ENCODE data around the gene ZNF750.

ZNF750 gene

GRCh38 chr17:82814834-82815233 lies 25.0 kb downstream of the ZNF750 start:
- no peak for DNase-seq (ENCODE audit: low read depth in 2 of 2, low spot score in 1 of 2)

DNA sequence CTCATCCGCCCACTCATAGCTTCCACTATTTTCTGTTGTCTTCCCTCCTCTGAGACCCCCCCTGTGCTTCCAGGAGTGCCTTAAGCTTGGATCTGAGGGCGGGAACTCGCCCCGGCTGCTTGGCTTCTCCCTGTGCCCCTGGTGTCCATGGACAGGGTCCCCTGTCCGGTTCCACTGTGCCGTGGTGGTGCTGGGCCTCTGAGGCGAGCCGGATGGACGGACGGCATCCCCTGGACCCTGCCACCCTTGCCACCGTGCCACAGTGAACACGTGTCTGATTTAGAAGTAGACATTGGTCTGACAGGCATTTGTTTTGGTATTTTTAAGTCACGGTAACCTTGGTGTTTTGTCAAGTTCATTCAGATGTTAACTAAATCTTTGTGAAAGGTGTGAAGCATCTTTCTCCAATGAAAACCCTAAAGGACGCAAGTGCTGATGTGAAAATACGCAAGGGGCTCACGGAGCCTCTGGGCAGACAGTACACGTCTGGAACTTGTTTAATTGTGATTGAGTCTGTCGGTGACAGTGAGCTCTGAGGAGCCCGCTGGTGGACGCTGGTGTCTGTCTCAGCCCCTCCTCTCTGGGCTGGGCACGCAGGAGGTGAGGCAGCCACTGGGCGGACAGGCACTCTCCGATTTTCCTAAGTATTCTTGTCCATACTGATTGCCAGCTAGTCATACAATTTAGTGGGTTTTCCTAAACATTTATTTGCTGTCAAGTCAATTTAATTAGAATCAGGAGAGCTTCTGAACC lies 26.3 kb downstream of the ZNF750 start:
- no peak for DNase-seq (ENCODE audit: low read depth in 2 of 2, low spot score in 1 of 2)

DNA sequence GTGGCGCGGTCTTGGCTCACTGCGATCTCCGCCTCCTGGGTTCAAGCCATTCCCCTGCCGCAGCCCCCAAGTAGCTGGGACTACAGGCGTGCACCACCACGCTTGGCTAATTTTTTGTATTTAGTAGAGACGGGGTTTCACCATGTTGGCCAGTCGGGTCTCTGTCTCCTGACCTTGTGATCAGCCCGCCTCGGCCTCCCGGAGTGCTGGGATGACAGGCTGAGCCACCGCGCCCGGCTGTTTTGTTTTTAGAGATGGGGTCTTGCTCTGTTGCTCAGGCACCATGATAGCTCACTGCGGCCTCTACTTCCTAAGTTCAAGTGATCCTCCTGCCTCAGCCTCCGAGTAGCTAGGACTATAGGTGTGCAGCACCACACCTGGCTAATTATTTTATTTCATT lies 27.2 kb downstream of the ZNF750 start:
- DNase-seq (ENCODE audit: low read depth in 2 of 2, low spot score in 1 of 2), result no peak

DNA sequence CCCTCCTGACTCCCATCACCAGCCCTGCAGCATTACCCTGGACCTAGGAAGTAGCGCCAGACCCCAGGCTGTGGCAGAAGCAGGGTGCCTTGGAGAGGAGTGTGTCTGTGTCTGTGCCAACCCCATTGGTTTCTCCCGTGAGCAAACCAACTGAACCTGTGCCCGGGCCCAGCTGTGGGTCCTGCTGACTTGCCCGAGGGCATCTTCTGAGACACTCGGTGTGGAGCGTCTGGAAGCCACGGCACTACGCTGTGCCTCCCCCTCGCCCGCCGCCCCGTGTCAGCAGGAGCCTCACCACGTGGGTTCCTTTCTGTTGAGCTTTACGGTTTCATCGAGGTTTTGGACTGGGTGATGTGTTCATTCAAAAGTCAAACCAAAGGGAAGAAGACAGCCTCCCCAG lies 27.8 kb downstream of the ZNF750 start:
- DNase-seq (ENCODE audit: low read depth in 2 of 2, low spot score in 1 of 2), result no peak

DNA sequence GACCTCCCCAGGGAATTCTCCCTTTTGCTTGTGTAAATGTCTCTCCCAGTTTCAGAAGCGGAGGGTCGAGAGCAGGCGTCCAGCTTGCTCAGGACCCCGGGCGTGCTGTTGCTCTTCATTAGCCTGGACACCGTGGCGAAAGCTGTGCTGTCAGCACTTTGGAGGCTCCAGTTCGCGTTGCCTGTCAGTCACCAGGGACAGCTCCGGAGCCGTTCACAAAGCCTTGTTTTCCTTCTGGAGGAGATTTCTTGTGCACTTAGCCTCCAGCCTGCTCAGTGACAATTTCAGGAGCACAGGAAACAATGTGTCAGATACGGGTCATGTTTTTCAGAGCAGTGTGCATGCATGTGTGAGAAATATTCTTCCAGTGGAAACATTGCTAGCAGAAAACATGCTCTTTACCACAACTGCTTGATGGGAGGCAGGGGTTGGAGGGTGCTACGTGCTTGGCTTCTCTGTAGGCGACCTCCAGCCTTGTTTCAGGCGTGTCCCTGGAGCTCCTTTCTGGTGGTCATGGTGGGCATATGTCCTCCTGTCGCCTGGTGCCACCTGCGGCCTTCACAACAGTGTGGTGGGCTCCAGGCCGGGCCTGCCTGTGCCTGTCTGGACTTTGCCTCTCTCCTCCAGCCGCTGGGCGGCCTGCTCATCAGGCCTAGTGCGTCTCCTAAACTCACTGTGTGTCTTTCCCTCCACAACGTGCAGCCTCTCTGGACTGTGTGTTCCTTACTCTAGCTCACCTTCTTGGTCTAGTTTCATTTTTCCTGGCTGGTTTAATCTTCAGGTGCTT lies 29.0 kb downstream of the ZNF750 start:
- no peak for DNase-seq (ENCODE audit: low read depth in 2 of 2, low spot score in 1 of 2)

GRCh38 chr17:82808921-82809905 lies 30.6 kb downstream of the ZNF750 start:
- no peak for DNase-seq (ENCODE audit: low read depth in 2 of 2, low spot score in 1 of 2)

DNA sequence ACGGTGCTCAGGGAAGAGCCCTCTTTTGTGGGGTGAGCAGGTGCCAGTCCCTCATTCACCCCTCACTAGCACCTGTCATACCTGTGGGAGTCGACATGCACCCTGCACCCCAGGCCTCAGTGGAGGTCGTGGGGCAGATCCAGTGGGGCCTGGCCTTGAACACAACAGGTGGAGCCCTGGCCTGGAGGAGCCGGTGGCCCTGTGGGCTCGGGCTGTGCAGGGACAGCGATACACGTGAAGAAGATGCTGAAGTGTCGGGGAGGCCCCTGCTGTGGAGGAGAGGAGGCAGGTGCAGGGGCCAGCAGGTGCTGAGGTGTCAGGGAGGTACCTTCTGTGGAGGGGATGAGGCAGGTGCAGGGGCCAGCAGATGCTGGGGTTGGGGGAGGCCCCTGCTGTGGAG lies 31.8 kb downstream of the ZNF750 start:
- DNase-seq (ENCODE audit: low read depth in 2 of 2, low spot score in 1 of 2), result no peak

GRCh38 chr17:82807562-82807961 lies 32.3 kb downstream of the ZNF750 start:
- DNase-seq (ENCODE audit: low read depth in 2 of 2, low spot score in 1 of 2), result no peak

GRCh38 chr17:82807101-82807500 lies 32.7 kb downstream of the ZNF750 start:
- DNase-seq (ENCODE audit: low read depth in 2 of 2, low spot score in 1 of 2), result no peak

- DNase-seq (ENCODE audit: low read depth in 2 of 2, low spot score in 1 of 2), result no peak
These were observed 33.2 kb downstream of the ZNF750 start for GRCh38 chr17:82806645-82807044.

GRCh38 chr17:82805823-82806222 lies 34.0 kb downstream of the ZNF750 start:
- DNase-seq (ENCODE audit: low read depth in 2 of 2, low spot score in 1 of 2), result no peak

GRCh38 chr17:82805254-82805653 lies 34.6 kb downstream of the ZNF750 start:
- no peak for DNase-seq (ENCODE audit: low read depth in 2 of 2, low spot score in 1 of 2)

GRCh38 chr17:82804442-82805191 lies 35.2 kb downstream of the ZNF750 start:
- DNase-seq (ENCODE audit: low read depth in 2 of 2, low spot score in 1 of 2), result no peak

- no peak for DNase-seq (ENCODE audit: low read depth in 2 of 2, low spot score in 1 of 2)
These were observed 36.2 kb downstream of the ZNF750 start for GRCh38 chr17:82803606-82804005.

DNA sequence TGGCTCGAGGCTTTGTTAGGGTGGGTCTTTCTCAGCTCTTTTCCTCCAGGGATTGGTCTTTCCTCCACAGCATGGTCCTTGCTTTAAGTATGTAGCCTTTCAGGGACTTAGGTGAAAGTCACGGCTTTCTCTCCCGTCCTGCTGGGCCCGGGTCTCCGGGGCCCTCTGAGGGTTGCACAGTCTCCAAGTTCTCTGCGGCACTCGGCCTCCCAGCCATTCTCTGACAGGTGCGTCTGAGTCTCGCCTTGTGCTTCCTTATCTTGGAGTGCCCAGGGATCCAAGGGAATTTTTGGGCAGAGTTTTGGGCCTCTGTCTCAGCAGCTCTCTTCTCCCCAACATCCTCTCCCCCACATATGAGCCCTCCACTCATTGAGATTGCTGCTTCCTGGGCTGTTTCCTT lies 36.6 kb downstream of the ZNF750 start:
- no peak for DNase-seq (ENCODE audit: low read depth in 2 of 2, low spot score in 1 of 2)

GRCh38 chr17:82802075-82802780 lies 37.6 kb downstream of the ZNF750 start:
- DNase-seq (ENCODE audit: low read depth in 2 of 2, low spot score in 1 of 2), result no peak

DNA sequence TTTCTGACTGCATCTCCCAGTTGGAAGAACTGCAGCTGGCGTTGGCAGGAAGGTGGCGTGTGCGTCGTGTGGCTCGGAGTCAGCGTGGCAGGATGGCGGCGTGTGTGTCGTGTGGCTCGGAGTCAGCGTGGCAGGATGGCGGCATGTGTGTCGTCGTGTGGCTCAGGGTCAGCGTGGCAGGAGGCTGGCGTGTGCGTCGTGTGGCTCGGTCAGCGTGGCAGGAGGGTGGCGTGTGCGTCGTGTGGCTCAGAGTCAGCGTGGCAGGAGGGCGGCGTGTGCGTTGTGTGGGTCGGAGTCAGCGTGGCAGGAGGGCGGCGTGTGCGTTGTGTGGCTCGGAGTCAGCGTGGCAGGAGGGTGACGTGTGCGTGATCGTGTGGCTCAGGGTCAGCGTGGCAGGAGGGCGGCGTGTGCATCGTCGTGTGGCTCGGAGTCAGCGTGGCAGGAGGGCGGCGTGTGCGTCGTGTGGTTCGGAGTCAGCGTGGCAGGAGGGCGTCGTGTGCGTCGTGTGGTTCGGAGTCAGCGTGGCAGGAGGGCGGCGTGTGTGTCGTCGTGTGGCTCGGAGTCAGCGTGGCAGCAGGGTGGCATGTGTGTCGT lies 38.3 kb downstream of the ZNF750 start:
- DNase-seq (ENCODE audit: low read depth in 2 of 2, low spot score in 1 of 2), result no peak

DNA sequence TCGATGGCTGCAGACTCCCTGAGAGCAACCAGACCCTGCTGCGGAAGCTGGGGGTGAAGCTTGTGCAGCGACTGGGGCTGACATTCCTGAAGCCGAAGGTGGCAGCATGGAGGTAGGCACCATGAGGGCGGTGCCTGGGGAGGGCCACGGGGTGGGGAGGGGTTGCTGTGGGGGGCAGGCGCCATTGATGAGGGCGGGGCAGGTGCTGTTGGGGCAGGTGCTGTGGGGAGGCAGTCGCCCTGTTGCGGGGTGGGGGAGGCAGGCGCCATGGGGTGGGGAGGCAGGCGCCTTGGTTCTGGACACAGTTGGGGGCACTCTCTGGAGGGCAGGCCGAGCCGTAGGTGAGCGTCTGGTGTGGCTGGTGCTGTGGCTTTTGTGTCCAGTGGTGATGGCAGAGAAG lies 38.9 kb downstream of the ZNF750 start:
- DNase-seq (ENCODE audit: low read depth in 2 of 2, low spot score in 1 of 2), result no peak

DNA sequence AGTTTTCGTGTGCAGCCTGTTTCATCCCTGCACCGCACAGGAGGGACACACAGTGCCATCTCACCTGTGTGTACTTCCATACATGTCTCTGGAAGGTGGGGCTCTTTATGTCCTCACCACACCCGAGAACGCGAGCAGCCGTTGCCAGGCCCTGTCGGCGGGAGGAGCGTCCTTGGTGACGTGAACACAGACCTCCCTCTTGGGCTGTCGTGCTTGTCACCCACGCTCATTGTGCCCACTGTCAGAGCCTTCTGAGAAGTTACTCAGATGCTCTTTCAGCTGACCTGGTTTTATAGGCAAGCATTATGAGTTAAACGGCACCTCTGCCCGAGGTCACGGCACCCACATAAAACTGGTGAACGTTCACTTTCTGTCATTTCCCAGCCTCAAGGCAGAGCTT lies 40.2 kb downstream of the ZNF750 start:
- DNase-seq (ENCODE audit: low read depth in 2 of 2, low spot score in 1 of 2), result no peak

GRCh38 chr17:82798752-82799151 lies 41.1 kb downstream of the ZNF750 start:
- no peak for DNase-seq (ENCODE audit: low read depth in 2 of 2, low spot score in 1 of 2)

All from stimulated activated CD8-positive, alpha-beta memory T cell treated with anti-CD3 and anti-CD28 coated beads, Interleukin-4, amount 100 ng/mL, for 4 hours (primary cell).